Measurements from ENCODE around the gene UTP4.

The UTP4 gene

DNA sequence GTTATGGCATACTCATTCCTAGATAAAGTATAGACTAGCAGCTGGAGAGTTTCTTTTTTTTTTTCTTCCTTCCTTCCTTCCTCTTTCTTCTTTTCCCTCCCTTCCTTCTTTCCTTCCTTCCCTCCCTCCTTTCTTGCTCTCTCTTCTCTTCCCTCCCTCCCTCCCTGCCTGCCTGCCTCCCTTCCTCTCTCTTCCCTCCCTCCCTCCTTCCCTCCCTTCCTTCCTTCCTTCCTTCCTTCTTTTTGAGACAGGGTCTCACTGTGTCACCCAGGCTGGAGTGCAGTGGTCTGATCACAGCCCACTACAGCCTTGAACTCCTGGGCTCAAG, 47.5 kb downstream of the UTP4 start:
- DNase-seq: no peak

GRCh38 chr16:69182730-69183416, 50.4 kb downstream of the UTP4 start:
- DNase-seq: peak; percentile 54

DNA sequence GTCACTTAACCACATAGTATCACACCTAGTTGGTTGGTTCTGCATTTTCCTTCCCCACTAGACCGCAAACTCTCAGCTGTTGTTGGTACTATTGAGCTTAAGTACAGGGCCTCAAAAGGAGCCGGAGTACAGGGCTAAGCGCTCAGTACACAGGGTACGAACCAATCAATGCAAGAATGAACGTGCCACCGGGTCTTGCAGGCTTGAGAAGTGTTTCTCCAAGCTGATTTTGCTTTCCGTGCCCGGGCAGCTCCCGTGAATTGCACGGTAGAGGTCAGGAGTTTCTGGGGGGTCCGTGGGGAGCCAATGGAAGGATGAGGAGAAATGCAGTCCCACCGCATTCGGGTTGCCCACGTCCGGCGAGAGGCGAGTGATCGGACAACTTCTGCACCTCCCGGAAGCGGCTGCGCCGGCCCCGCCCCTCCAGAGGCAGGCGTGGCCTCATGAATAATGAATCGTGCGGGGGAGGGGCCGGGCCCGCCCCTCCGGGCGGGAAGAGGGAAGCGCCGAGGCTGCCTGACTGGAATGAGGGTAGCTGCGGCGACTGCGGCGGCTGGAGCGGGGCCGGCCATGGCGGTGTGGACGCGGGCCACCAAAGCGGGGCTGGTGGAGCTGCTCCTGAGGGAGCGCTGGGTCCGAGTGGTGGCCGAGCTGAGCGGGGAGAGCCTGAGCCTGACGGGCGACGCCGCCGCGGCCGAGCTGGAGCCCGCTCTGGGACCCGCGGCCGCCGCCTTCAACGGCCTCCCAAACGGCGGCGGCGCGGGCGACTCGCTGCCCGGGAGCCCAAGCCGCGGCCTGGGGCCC, 54.4 kb downstream of the UTP4 start, which contains the start of gene SNTB2:
SNTB2 (plus strand) TSS at position 523 of the 804 bp plus-strand sequence; CDS start at position 526, 3 bp downstream.
- DNase-seq: peak; percentile 94

DNA sequence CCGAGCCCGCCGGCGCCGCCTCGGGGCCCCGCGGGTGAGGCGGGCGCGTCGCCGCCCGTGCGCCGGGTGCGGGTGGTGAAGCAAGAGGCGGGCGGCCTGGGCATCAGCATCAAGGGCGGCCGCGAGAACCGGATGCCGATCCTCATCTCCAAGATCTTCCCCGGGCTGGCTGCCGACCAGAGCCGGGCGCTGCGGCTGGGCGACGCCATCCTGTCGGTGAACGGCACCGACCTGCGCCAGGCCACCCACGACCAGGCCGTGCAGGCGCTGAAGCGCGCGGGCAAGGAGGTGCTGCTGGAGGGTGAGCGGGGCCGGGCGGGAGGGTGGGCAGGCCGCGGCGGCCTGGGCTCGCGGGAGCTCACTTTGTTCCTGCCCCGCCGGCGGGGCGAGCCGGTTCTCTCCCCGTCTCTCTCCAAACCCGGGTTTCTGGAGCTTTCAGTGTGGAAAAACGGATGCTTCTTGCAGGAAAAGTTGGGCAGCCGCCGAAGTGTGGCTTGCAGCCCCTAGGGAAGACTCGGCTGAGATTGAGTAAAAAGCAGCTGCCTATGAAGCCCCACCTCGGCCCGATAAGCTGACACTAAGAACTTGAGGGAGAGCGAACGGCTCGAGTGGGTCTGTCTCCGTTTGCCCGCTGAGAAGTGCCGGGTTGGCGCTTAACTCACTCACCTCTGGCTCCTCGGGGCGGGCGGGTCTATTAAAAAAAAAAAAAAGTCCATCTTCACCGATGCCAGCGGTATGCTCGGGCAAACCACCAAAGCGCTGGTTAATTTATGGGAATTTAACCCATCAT, 55.2 kb downstream of the UTP4 start:
- DNase-seq: peak; percentile 62

- no peak for DNase-seq
Observed at GRCh38 chr16:69188236-69188549, 55.7 kb downstream of the UTP4 start.

- no peak for DNase-seq
Observed at GRCh38 chr16:69188716-69189115, 56.3 kb downstream of the UTP4 start.

GRCh38 chr16:69190046-69190588, 57.7 kb downstream of the UTP4 start:
- no peak for DNase-seq

GRCh38 chr16:69190598-69190997, 58.1 kb downstream of the UTP4 start:
- DNase-seq: no peak

DNA sequence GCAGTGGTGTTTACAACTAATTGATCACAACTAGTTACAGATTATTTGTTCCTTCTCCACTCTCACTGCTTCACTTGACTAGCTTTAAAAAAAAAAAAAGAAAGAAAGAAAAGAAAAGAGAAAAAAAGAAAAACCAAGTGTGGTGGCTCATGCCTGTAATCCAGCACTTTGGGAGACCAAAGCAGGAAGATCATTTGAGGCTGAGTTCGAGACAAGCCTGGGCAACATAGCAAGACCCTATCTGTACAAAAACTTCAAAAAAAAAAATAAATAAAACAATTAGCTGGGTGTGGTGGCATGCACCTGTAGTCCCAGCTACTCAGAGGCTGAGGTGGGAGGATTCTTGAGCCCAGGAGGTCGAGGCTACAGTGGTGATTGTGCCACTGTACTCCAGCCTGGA, 58.7 kb downstream of the UTP4 start:
- no peak for DNase-seq

DNA sequence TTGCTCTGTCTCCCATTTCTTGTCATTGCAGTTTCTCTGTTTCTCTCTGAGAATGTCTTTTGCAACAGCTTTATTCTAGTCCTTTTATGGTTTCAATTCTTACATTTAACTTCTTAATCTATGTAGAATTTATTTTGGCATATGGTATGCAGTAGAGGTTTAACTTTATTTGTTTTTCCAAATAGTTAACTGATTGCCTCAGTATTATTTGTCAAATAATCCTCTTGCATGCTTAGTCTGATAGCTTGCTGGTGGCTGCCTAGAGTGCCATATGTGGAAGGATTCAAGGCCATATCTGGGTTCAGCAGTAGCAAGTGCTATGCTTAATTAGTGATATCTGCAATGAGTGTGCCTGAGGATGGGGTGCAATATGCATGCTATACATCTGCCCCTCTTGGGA, 61.4 kb downstream of the UTP4 start:
- no peak for DNase-seq

DNA sequence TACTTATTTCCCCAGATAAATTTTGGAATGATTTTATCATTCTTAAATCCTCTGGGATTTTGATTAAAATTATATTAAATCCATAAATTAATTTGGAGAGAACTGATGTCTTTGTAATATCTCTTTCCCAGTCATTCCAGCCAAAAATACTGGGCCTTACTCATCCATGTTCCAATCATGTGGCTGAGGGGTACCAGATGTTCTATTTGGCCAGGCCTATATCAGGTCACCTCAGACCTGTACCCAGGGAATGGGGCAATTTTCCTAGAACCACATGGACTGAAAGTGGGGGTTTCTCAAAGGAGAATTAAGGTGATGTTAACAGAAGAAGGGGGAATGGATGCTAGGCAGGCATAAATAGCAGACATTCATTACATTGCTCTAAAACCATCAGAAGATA, 62.0 kb downstream of the UTP4 start:
- DNase-seq: no peak

- no peak for DNase-seq
Observed at GRCh38 chr16:69195369-69196029, 63.0 kb downstream of the UTP4 start.

- no peak for DNase-seq
Observed at GRCh38 chr16:69197573-69197972, 65.1 kb downstream of the UTP4 start.

DNA sequence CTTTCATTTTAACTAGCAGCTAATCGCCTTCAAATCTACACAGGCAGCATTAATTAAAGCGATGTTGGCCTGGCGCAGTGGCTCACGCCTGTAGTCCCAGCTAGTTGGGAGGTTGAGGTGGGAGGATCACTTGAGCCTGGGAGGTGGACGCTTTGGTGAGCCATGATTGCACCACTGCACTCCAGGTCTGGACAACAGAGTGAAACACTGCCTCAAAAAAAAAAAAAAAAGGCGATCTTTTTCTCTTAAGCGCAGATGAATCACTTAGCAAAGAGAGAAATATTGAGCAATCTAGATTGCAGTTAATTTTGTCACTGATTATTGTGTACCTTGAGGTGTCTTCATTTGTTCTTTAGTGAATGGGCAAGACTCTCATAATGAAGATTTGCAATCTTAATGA, 66.9 kb downstream of the UTP4 start:
- DNase-seq: no peak

GRCh38 chr16:69201291-69201690, 68.8 kb downstream of the UTP4 start:
- DNase-seq: no peak

GRCh38 chr16:69201787-69202186, 69.3 kb downstream of the UTP4 start:
- no peak for DNase-seq

- DNase-seq: no peak
Observed at GRCh38 chr16:69204172-69204571, 71.7 kb downstream of the UTP4 start.

- DNase-seq: no peak
Observed at GRCh38 chr16:69209735-69210134, 77.3 kb downstream of the UTP4 start.

- no peak for DNase-seq
Observed at GRCh38 chr16:69217433-69217832, 85.0 kb downstream of the UTP4 start.

Data from left hindlimb (tissue), 1 donor.